HCT116 (cell line): ENCODE data around the gene ORC3. TPM values are rescaled to one million over a fixed set of nuclear protein-coding genes. Genes with fewer than 3 reads are reported as not detected.

Experiments used
- ATAC-seq: fragments of 200-7000 bp; cut with Tn5 transposase; 2 replicates; pipeline ENCODE4 v1.9.1; 2020; ENCODE audit warnings: mild to moderate bottlenecking, moderate library complexity
- BruUV-seq: library from RNA; stranded (reverse); fragments of 400-500 nt; replicated peaks from 2 replicates; lab custom pipeline; 2021; lab: Mats Ljungman, UMichigan
- CTCF ChIA-PET: fragments of 300-600 bp; sonication (Branson Sonifier 250); formaldehyde crosslinking; loops from one replicate; lab custom pipeline; 2021; ENCODE audit warnings: antibody characterized with exemption; lab: Charles Lee
- POLR2A ChIA-PET: fragments of 300-600, 350-600 bp; sonication (Branson Sonifier 250); formaldehyde crosslinking; loops from one replicate; lab custom pipeline; 2021; ENCODE audit warnings: antibody characterized with exemption; lab: Charles Lee
- RAD21 ChIA-PET, 2 experiments: fragments of 300-600 bp; sonication (Branson Sonifier 250); formaldehyde crosslinking; loops; one replicate each; lab custom pipeline; 2023; ENCODE audit warnings: low total read pairs in 2 of 2; ENCODE audit not compliant: uncharacterized antibody in 2 of 2, unreplicated experiment in 2 of 2, low non-redundant PET in 1 of 2; lab: Charles Lee
- DNase-seq: peaks from one replicate; pipeline ENCODE4 v3.0.0-alpha.2; 2010; ENCODE audit warnings: low read depth, low spot score
- H2AFZ ChIP-seq: fragments of 200-600 bp; shearing (Covaris generic), sonication (generic); 2 replicates; pipeline ENCODE4 v1.6.1; 2017; ENCODE audit warnings: low read depth, mixed run types, mixed read lengths, antibody characterized with exemption, low read length; ENCODE audit not compliant: poor library complexity, severe bottlenecking
- H3K27ac ChIP-seq: 2 replicates; pipeline ENCODE4 v1.5.1; 2012; ENCODE audit warnings: low read depth, low read length
- H3K27me3 ChIP-seq: fragments of 200-600 bp; sonication (generic); 2 replicates; pipeline ENCODE4 v1.6.1; 2016; ENCODE audit warnings: mixed run types, low read length, mixed read lengths; ENCODE audit not compliant: insufficient read depth
- H3K36me3 ChIP-seq, 2 experiments: fragments of 200-500 bp in 1 of 2; fragments of 200-600 bp in 1 of 2; sonication (Bioruptor generic) in 1 of 2; sonication (generic) in 1 of 2; 2 replicates each; pipeline versions ENCODE4 v1.5.1 to v1.6.1; 2014 to 2016; ENCODE audit warnings: low read length in 2 of 2, inconsistent platforms in 1 of 2, mixed read lengths in 1 of 2, mixed run types in 1 of 2; ENCODE audit not compliant: insufficient read depth in 2 of 2, control insufficient read depth in 1 of 2
- H3K4me1 ChIP-seq, 2 experiments: fragments of 200-600 bp in 1 of 2; sonication (generic) in 1 of 2; 2 replicates each; pipeline versions ENCODE4 v1.5.1 to v1.6.1; 2012 to 2017; ENCODE audit warnings: low read length in 2 of 2, inconsistent platforms in 1 of 2, mild to moderate bottlenecking in 1 of 2, mixed read lengths in 1 of 2, mixed run types in 1 of 2, moderate library complexity in 1 of 2; ENCODE audit not compliant: insufficient read depth in 2 of 2, control insufficient read depth in 1 of 2
- H3K4me2 ChIP-seq: fragments of 200-600 bp; sonication (generic); 2 replicates; pipeline ENCODE4 v1.6.1; 2017; ENCODE audit warnings: mixed run types, low read length, mixed read lengths
- H3K4me3 ChIP-seq, 2 experiments: fragments of 200-600 bp in 1 of 2; sonication (generic) in 1 of 2; replicated peaks in 1 of 2; 2 replicates each; pipeline ENCODE4 v1.5.1; 2011 to 2016; ENCODE audit warnings: low read length in 2 of 2, control low read depth in 1 of 2, low read depth in 1 of 2, mild to moderate bottlenecking in 1 of 2, mixed read lengths in 1 of 2, mixed run types in 1 of 2
- H3K79me2 ChIP-seq: fragments of 200-600 bp; sonication (generic); 2 replicates; pipeline ENCODE4 v1.6.1; 2017; ENCODE audit warnings: mild to moderate bottlenecking, mixed run types, low read length, moderate library complexity, mixed read lengths; ENCODE audit not compliant: insufficient read depth
- H3K9ac ChIP-seq: fragments of 200-600 bp; sonication (generic); 2 replicates; pipeline ENCODE4 v1.6.1; 2016; ENCODE audit warnings: low read length, mixed read lengths
- H3K9me2 ChIP-seq: fragments of 200-600 bp; sonication (generic), shearing (Covaris generic); 2 replicates; pipeline ENCODE4 v1.6.1; 2017; ENCODE audit warnings: mixed run types, mild to moderate bottlenecking, moderate library complexity; ENCODE audit not compliant: insufficient read depth
- H3K9me3 ChIP-seq, 2 experiments: fragments of 200-500 bp in 1 of 2; fragments of 200-600 bp in 1 of 2; sonication (Bioruptor generic) in 1 of 2; sonication (generic) in 1 of 2; 2 replicates each; pipeline ENCODE4 v1.6.1; 2014 to 2017; ENCODE audit warnings: low read length in 2 of 2, mixed read lengths in 2 of 2, inconsistent platforms in 1 of 2, low read depth in 1 of 2, mild to moderate bottlenecking in 1 of 2, mixed run types in 1 of 2, moderate library complexity in 1 of 2; ENCODE audit not compliant: control insufficient read depth in 1 of 2, insufficient read depth in 1 of 2
- H4K20me1 ChIP-seq: fragments of 200-600 bp; sonication (generic), shearing (Covaris generic); 2 replicates; pipeline ENCODE4 v1.6.1; 2017; ENCODE audit warnings: mixed run types, mild to moderate bottlenecking, moderate library complexity; ENCODE audit not compliant: insufficient read depth
- CBX3 ChIP-seq: IDR thresholded peaks from 2 replicates; pipeline ENCODE4 v1.6.1; 2012; ENCODE audit warnings: low read depth
- CTCF ChIP-seq, 3 experiments: fragments of 200-600 bp in 1 of 3; sonication (generic) in 1 of 3; IDR thresholded peaks in 2 of 3; conservative IDR thresholded peaks in 1 of 3; 2 replicates each; pipeline ENCODE4 v1.5.1; 2012 to 2017; ENCODE audit warnings: low read depth in 2 of 3, low read length in 2 of 3, antibody characterized with exemption in 1 of 3, borderline replicate concordance in 1 of 3, control low read depth in 1 of 3, mild to moderate bottlenecking in 1 of 3, mixed read lengths in 1 of 3, mixed run types in 1 of 3, moderate library complexity in 1 of 3; ENCODE audit not compliant: insufficient read depth in 1 of 3
- EGR1 ChIP-seq: IDR thresholded peaks from 2 replicates; pipeline ENCODE4 v1.6.1; 2012; ENCODE audit warnings: low read depth
- ELF1 ChIP-seq: IDR thresholded peaks from 2 replicates; pipeline ENCODE4 v1.6.1; 2012; ENCODE audit warnings: low read depth, borderline replicate concordance
- EZH2 ChIP-seq: fragments of 200-600 bp; sonication (generic); IDR thresholded peaks from 2 replicates; pipeline ENCODE4 v1.6.1; 2017; ENCODE audit warnings: antibody characterized with exemption, mixed run types
- FOSL1 ChIP-seq: IDR thresholded peaks from 2 replicates; pipeline ENCODE4 v1.6.1; 2012; ENCODE audit warnings: low read depth
- JUND ChIP-seq: IDR thresholded peaks from 2 replicates; pipeline ENCODE4 v1.6.1; 2012
- MAX ChIP-seq: IDR thresholded peaks from 2 replicates; pipeline ENCODE4 v1.6.1; 2012
- POLR2AphosphoS5 ChIP-seq: IDR thresholded peaks from 2 replicates; pipeline ENCODE4 v1.6.1; 2011; ENCODE audit warnings: mild to moderate bottlenecking, low read depth, low read length, moderate library complexity
- RAD21 ChIP-seq: IDR thresholded peaks from 2 replicates; pipeline ENCODE4 v1.6.1; 2012; ENCODE audit warnings: low read depth, mild to moderate bottlenecking
- SP1 ChIP-seq: IDR thresholded peaks from 2 replicates; pipeline ENCODE4 v1.6.1; 2012; ENCODE audit warnings: low read depth
- SRF ChIP-seq: IDR thresholded peaks from 2 replicates; pipeline ENCODE4 v1.6.1; 2012; ENCODE audit warnings: low read depth
- YY1 ChIP-seq: IDR thresholded peaks from 2 replicates; pipeline ENCODE4 v1.6.1; 2011; ENCODE audit warnings: low read length, low read depth, moderate library complexity, mild to moderate bottlenecking; ENCODE audit not compliant: insufficient replicate concordance; ENCODE audit errors: extremely low read depth
- ZNF274 ChIP-seq: fragments of 200-500 bp; sonication (Bioruptor generic); IDR thresholded peaks from 2 replicates; pipeline ENCODE4 v1.6.1; 2014; ENCODE audit warnings: mild to moderate bottlenecking, low read depth, low read length, inconsistent platforms
- intact Hi-C: fragments of 100-400 bp; cut with micrococcal nuclease; formaldehyde crosslinking; loops from 2 replicates; pipeline ENCODE4 v1.10.0; 2022
- total RNA-seq: library from RNA; stranded (reverse); gene quantifications from one replicate; pipeline ENCODE4 v1.2.1, GENCODE V29; 2021; ENCODE audit not compliant: unreplicated experiment

Gene ORC3
- total RNA-seq, 1 experiment from 2014 or later, result 34.2 TPM

- H3K9ac ChIP-seq, result peak overlapping the region; percentile 90
- H3K36me3 ChIP-seq, result no peaks in the 10 kb centered on the region
- TF ChIP-seq SRF (no peak), EZH2 (no peak), SP1 (no peak), POLR2AphosphoS5 (no peak), JUND (no peak), YY1 (no peak), EGR1 (no peak), ZNF274 (no peak)
- H4K20me1 ChIP-seq, result no peaks in the 10 kb centered on the region; the same call in 1 of the 2 replicates
- BruUV-seq, result no TSS peak
- H2AFZ ChIP-seq, result no peak overlapping the region
- H3K79me2 ChIP-seq, result peaks cover 97% of the 10 kb centered on the region
- H3K9me3 ChIP-seq, result no peaks in the 10 kb centered on the region
- ChIA-PET RAD21 (no interaction called here), CTCF (no interaction called here), POLR2A (interaction anchor here (1.2 kb wide), 1 partner anchor 9 kb away, joined by 3 read pairs; no protein-coding TSS in a partner anchor)
- H3K27ac ChIP-seq, result 0 out of 2 replicates have a peak overlapping the region, but pooled peaks have one; percentile 38
- H3K4me2 ChIP-seq, result peak overlapping the region; percentile 79
- H3K4me3 ChIP-seq, result peak overlapping the region; percentile 85 to 88
- intact Hi-C loops, result no loop called here
- H3K4me1 ChIP-seq, result peaks cover 0 to 16% of the 10 kb centered on the region in 2 experiments; a peak in 3 of 4 replicates
- DNase-seq, result no peak
- H3K27me3 ChIP-seq, result no peaks in the 10 kb centered on the region
- ATAC-seq, result no peak
- no peaks in the 10 kb centered on the region for H3K9me2 ChIP-seq
Measured at GRCh38 chr6:87588756-87589407, 1.1 kb upstream of the ORC3 start.

- Histone ChIP-seq H3K9ac (peak overlapping the region; percentile 90), H3K4me3 (peak overlapping the region; percentile 85 to 88), H3K9me3 (no peaks in the 10 kb centered on the region), H2AFZ (no peak overlapping the region), H3K79me2 (peaks cover 98% of the 10 kb centered on the region), H3K4me2 (peak overlapping the region; percentile 79), H3K27ac (peak overlapping the region; percentile 48)
- ChIA-PET POLR2A (no interaction called here), RAD21 (no interaction called here)
- no peak for DNase-seq
- intact Hi-C loops, result no loop called here
- ATAC-seq, result no peak
- TF ChIP-seq RAD21, result no peak
- TF ChIP-seq EZH2, result no peak
- no peak for TF ChIP-seq ELF1
- no peak for TF ChIP-seq POLR2AphosphoS5
- TF ChIP-seq MAX, result no peak
- TF ChIP-seq CBX3, result no peak; the same call in 1 of the 2 replicates
- TF ChIP-seq CTCF (IDR thresholded peaks at IDR 0.05 in 2 of 3, conservative IDR thresholded peaks at IDR 0.05 in 1 of 3; ENCODE audit: borderline replicate concordance in 1 of 3, insufficient read depth in 1 of 3, low read depth in 2 of 3, low read length in 2 of 3), result no peak
- 0 out of 2 replicates have a peak, but pooled peaks have one; percentile 10 for TF ChIP-seq FOSL1
- TF ChIP-seq, all 23 proteins: peak for 1
- no peaks in the 10 kb centered on the region for H3K27me3 ChIP-seq
- peaks cover 0 to 16% of the 10 kb centered on the region in 2 experiments; a peak in 3 of 4 replicates for H3K4me1 ChIP-seq
- H3K36me3 ChIP-seq, result peaks cover 3 to 5% of the 10 kb centered on the region in 2 experiments; a peak in 2 of 4 replicates
- CTCF ChIA-PET, result no interaction called here
- no peaks in the 10 kb centered on the region for H3K9me2 ChIP-seq
- H4K20me1 ChIP-seq, result no peaks in the 10 kb centered on the region
- TSS peak; percentile 84 for BruUV-seq
Measured at GRCh38 chr6:87590417-87590880, 514 bp downstream of the ORC3 start.
